Endothelial cell (in vitro differentiated cells): Measurements from ENCODE around the gene PTPRM. TPM values are rescaled to one million over a fixed set of nuclear protein-coding genes. Genes with fewer than 3 reads are reported as not detected.

Experiments used
- DNase-seq: peaks from one replicate; pipeline ENCODE4 v3.0.0; 2021; ENCODE audit warnings: low spot score
- H3K27ac Mint-ChIP-seq: one replicate; pipeline ENCODE4 v1.8.0; 2021; ENCODE audit warnings: mixed read lengths, inconsistent platforms; ENCODE audit not compliant: unreplicated experiment
- H3K27me3 Mint-ChIP-seq: one replicate; pipeline ENCODE4 v1.8.0; 2021; ENCODE audit warnings: mild to moderate bottlenecking, moderate library complexity, mixed read lengths, inconsistent platforms; ENCODE audit not compliant: unreplicated experiment
- H3K36me3 Mint-ChIP-seq: one replicate; pipeline ENCODE4 v1.8.0; 2021; ENCODE audit warnings: mild to moderate bottlenecking, low read depth, mixed read lengths, inconsistent platforms; ENCODE audit not compliant: unreplicated experiment
- H3K4me1 Mint-ChIP-seq: one replicate; pipeline ENCODE4 v1.8.0; 2021; ENCODE audit warnings: mild to moderate bottlenecking, mixed read lengths, inconsistent platforms; ENCODE audit not compliant: unreplicated experiment
- H3K4me3 Mint-ChIP-seq: one replicate; pipeline ENCODE4 v1.8.0; 2021; ENCODE audit warnings: mild to moderate bottlenecking, mixed read lengths, inconsistent platforms; ENCODE audit not compliant: unreplicated experiment
- H3K9me3 Mint-ChIP-seq: one replicate; pipeline ENCODE4 v1.8.0; 2021; ENCODE audit warnings: mixed read lengths, inconsistent platforms; ENCODE audit not compliant: unreplicated experiment
- CTCF ChIP-seq: fragments of 200-600 bp; sonication (generic); IDR thresholded peaks from one replicate; pipeline ENCODE4 v1.5.0; 2021; ENCODE audit warnings: antibody characterized with exemption; ENCODE audit not compliant: unreplicated experiment
- total RNA-seq: library from RNA; stranded (reverse); fragmentation: NEBNext Ultra II Directional; extraction: Animal tissue kit (Norgen Biotek cat#: 25700); gene quantifications from one replicate; pipeline ENCODE4 v1.2.1, GENCODE V29; 2021; ENCODE audit not compliant: unreplicated experiment

The PTPRM gene
- total RNA-seq, 1 donor from 2014 or later = 284 TPM

- TF ChIP-seq CTCF = no peak
- Mint-ChIP-seq H3K4me3 (no peak overlapping the region), H3K27me3 (no peaks in the 10 kb centered on the region), H3K27ac (no peak overlapping the region), H3K9me3 (no peaks in the 10 kb centered on the region), H3K36me3 (peaks cover 4% of the 10 kb centered on the region), H3K4me1 (peaks cover 33% of the 10 kb centered on the region)
- DNase-seq = no peak
These were observed 117.2 kb downstream of the PTPRM start for GRCh38 chr18:7684357-7684756.

GRCh38 chr18:7684966-7685365 lies 117.8 kb downstream of the PTPRM start:
- H3K4me3 Mint-ChIP-seq = no peak overlapping the region
- H3K4me1 Mint-ChIP-seq = peaks cover 33% of the 10 kb centered on the region
- H3K9me3 Mint-ChIP-seq = no peaks in the 10 kb centered on the region
- peaks cover 4% of the 10 kb centered on the region for H3K36me3 Mint-ChIP-seq
- DNase-seq = no peak
- TF ChIP-seq CTCF = no peak
- no peaks in the 10 kb centered on the region for H3K27me3 Mint-ChIP-seq
- no peak overlapping the region for H3K27ac Mint-ChIP-seq

- Mint-ChIP-seq H3K27me3 (no peaks in the 10 kb centered on the region), H3K27ac (no peak overlapping the region), H3K4me1 (peaks cover 25% of the 10 kb centered on the region), H3K4me3 (no peak overlapping the region), H3K9me3 (no peaks in the 10 kb centered on the region), H3K36me3 (peaks cover 4% of the 10 kb centered on the region)
- TF ChIP-seq CTCF = no peak
- no peak for DNase-seq
These were observed 119.2 kb downstream of the PTPRM start for GRCh38 chr18:7686278-7686677.

- no peaks in the 10 kb centered on the region for H3K9me3 Mint-ChIP-seq
- no peaks in the 10 kb centered on the region for H3K27me3 Mint-ChIP-seq
- peaks cover 4% of the 10 kb centered on the region for H3K36me3 Mint-ChIP-seq
- TF ChIP-seq CTCF = no peak
- no peak overlapping the region for H3K27ac Mint-ChIP-seq
- DNase-seq = no peak
- H3K4me1 Mint-ChIP-seq = peaks cover 14% of the 10 kb centered on the region
- H3K4me3 Mint-ChIP-seq = no peak overlapping the region
These were observed 121.5 kb downstream of the PTPRM start for GRCh38 chr18:7688580-7688979.

GRCh38 chr18:7691206-7691605 lies 124.1 kb downstream of the PTPRM start:
- DNase-seq = no peak
- Mint-ChIP-seq H3K27me3 (no peaks in the 10 kb centered on the region), H3K27ac (no peak overlapping the region), H3K4me3 (no peak overlapping the region), H3K9me3 (no peaks in the 10 kb centered on the region), H3K4me1 (peaks cover 10% of the 10 kb centered on the region), H3K36me3 (peaks cover 4% of the 10 kb centered on the region)
- no peak for TF ChIP-seq CTCF
